ENCODE results near the gene NDUFV2.

DNA sequence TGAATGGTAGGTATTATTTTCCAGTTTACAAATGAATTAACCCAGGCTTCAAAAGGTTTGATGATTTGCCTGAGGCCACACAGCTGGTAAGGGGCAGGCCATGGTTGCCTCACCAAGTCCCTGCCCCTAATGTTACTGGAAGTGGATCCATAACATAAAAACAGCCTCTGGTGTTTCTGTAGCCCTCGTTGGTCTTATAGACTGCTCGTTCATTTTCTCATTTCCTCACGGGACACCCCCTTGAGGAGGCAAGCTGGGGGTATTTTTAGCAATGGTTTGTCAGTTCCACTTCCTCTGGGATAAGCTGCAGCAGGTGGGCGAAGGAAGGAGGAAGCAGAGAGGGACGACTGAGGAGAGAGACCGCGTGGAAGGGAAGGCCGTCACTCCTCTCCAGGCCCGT is 32.9 kb upstream of the NDUFV2 start:
- TF ChIP-seq, protein P1, sequence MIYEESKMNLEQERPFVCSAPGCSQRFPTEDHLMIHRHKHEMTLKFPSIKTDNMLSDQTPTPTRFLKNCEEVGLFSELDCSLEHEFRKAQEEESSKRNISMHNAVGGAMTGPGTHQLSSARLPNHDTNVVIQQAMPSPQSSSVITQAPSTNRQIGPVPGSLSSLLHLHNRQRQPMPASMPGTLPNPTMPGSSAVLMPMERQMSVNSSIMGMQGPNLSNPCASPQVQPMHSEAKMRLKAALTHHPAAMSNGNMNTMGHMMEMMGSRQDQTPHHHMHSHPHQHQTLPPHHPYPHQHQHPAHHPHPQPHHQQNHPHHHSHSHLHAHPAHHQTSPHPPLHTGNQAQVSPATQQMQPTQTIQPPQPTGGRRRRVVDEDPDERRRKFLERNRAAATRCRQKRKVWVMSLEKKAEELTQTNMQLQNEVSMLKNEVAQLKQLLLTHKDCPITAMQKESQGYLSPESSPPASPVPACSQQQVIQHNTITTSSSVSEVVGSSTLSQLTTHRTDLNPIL (CRISPR knock-in tag; IDR thresholded peaks at IDR 0.05; ENCODE audit: low read depth): no peak
- no peak for TF ChIP-seq ZFP3 (CRISPR knock-in tag; IDR thresholded peaks at IDR 0.05)
- TF ChIP-seq, protein P2, sequence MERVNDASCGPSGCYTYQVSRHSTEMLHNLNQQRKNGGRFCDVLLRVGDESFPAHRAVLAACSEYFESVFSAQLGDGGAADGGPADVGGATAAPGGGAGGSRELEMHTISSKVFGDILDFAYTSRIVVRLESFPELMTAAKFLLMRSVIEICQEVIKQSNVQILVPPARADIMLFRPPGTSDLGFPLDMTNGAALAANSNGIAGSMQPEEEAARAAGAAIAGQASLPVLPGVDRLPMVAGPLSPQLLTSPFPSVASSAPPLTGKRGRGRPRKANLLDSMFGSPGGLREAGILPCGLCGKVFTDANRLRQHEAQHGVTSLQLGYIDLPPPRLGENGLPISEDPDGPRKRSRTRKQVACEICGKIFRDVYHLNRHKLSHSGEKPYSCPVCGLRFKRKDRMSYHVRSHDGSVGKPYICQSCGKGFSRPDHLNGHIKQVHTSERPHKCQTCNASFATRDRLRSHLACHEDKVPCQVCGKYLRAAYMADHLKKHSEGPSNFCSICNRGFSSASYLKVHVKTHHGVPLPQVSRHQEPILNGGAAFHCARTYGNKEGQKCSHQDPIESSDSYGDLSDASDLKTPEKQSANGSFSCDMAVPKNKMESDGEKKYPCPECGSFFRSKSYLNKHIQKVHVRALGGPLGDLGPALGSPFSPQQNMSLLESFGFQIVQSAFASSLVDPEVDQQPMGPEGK (CRISPR knock-in tag; IDR thresholded peaks at IDR 0.05; ENCODE audit: borderline replicate concordance): no peak
- no peak for TF ChIP-seq ARNTL (CRISPR knock-in tag; IDR thresholded peaks at IDR 0.05; ENCODE audit: borderline replicate concordance, low read depth)
- no peak for TF ChIP-seq ZNF565 (CRISPR knock-in tag; conservative IDR thresholded peaks at IDR 0.05; ENCODE audit: low read depth)
- TF ChIP-seq, protein P3, sequence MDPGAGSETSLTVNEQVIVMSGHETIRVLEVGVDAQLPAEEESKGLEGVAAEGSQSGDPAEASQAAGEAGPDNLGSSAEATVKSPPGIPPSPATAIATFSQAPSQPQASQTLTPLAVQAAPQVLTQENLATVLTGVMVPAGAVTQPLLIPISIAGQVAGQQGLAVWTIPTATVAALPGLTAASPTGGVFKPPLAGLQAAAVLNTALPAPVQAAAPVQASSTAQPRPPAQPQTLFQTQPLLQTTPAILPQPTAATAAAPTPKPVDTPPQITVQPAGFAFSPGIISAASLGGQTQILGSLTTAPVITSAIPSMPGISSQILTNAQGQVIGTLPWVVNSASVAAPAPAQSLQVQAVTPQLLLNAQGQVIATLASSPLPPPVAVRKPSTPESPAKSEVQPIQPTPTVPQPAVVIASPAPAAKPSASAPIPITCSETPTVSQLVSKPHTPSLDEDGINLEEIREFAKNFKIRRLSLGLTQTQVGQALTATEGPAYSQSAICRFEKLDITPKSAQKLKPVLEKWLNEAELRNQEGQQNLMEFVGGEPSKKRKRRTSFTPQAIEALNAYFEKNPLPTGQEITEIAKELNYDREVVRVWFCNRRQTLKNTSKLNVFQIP (CRISPR knock-in tag; IDR thresholded peaks at IDR 0.05; ENCODE audit: borderline replicate concordance, low read depth): no peak
- TF ChIP-seq RARB (CRISPR knock-in tag; IDR thresholded peaks at IDR 0.05): no peak
- TF ChIP-seq ISL1 (CRISPR knock-in tag; IDR thresholded peaks at IDR 0.05): no peak
- no peak for TF ChIP-seq TOX (CRISPR knock-in tag; IDR thresholded peaks at IDR 0.05; ENCODE audit: borderline replicate concordance)
